ENCODE results near the gene ZWILCH.

ZWILCH gene

GRCh38 chr15:66558271-66558670 is 53.1 kb downstream of the ZWILCH start:
- no peak for DNase-seq

GRCh38 chr15:66560856-66561525 is 55.9 kb downstream of the ZWILCH start:
- no peak for DNase-seq

- DNase-seq = no peak
Observed at GRCh38 chr15:66563126-66563525, 58.0 kb downstream of the ZWILCH start.

- no peak for DNase-seq
Observed at GRCh38 chr15:66563566-66564110, 58.5 kb downstream of the ZWILCH start.

GRCh38 chr15:66564136-66565041 is 59.3 kb downstream of the ZWILCH start:
- no peak for DNase-seq

- DNase-seq = no peak
Observed at GRCh38 chr15:66565141-66565641, 60.1 kb downstream of the ZWILCH start.

GRCh38 chr15:66565741-66566144 is 60.6 kb downstream of the ZWILCH start, which contains the start of gene LCTL:
Gene LCTL (minus strand): TSS chr15:66565998. CDS start chr15:66565365, 633 bp downstream.
- no peak for DNase-seq

GRCh38 chr15:66566963-66567531 is 61.9 kb downstream of the ZWILCH start:
- peak; percentile 54 to 61 for DNase-seq

- no peak for DNase-seq
Observed at GRCh38 chr15:66567897-66568296, 62.8 kb downstream of the ZWILCH start.

- DNase-seq = no peak
Observed at GRCh38 chr15:66569461-66570137, 64.5 kb downstream of the ZWILCH start.

GRCh38 chr15:66570327-66570726 is 65.2 kb downstream of the ZWILCH start:
- no peak for DNase-seq

- no peak for DNase-seq
Observed at GRCh38 chr15:66570842-66571478, 65.8 kb downstream of the ZWILCH start.

GRCh38 chr15:66572146-66572545 is 67.0 kb downstream of the ZWILCH start:
- no peak for DNase-seq

- DNase-seq = no peak
Observed at GRCh38 chr15:66573348-66573718, 68.2 kb downstream of the ZWILCH start.

- DNase-seq = no peak
Observed at GRCh38 chr15:66573719-66574595, 68.8 kb downstream of the ZWILCH start.

- no peak for DNase-seq
Observed at GRCh38 chr15:66574596-66574950, 69.4 kb downstream of the ZWILCH start.

GRCh38 chr15:66578286-66578875 is 73.3 kb downstream of the ZWILCH start:
- peak; percentile 29 to 31 for DNase-seq

GRCh38 chr15:66580643-66581042 is 75.5 kb downstream of the ZWILCH start:
- DNase-seq = no peak

GRCh38 chr15:66581972-66582537 is 76.9 kb downstream of the ZWILCH start:
- DNase-seq = no peak

Data from activated T-cell treated with anti-CD3 and anti-CD28 coated beads, Interleukin-2, amount 50 U/mL, for 48 hours (primary cell).